EL (cell line): ENCODE results near the gene DBN1.

Experiments used
- DNase-seq: peaks from one replicate; pipeline ENCODE4 v3.0.0-alpha.2; 2016

The DBN1 gene

DNA sequence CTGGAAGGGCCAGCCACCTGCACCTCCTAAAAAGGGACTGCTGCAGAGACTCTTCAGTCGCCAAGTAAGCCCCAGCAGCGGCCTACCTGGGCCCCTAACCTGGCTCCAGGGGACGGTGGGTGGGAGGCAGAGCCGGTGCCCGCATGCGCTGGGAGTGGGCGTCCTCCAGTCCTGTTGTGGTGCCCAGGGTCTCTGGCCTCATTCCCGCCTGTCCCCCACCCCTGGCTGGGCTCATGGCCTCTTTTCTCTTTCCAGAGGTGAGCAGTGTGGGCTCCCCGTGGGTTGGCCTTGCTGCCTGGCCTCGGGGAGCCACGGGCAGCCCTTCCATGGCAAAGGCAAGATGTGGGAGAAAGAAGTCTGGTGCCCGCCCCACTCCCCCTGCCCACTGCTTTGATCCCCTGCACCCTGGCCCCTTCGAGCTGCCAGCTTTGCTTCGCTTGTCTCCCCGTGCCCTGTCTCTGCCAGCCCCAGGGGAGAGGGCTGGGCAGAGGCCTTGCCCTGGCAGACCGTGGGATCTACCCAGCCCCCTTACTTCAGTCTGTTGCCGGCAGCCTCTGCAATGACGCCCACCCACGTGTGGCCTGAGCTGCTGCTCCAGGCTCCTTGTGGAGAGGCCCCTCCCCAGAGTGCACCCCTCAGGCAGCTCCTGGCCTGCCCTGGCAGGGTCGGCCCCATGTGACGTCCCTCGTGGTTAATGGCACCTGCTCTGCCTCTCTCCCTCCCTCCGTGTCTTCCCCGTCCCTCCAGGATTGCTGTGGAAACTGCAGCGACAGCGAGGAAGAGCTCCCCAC is 32.2 kb downstream of the DBN1 start:
- DNase-seq, result no peak

DNA sequence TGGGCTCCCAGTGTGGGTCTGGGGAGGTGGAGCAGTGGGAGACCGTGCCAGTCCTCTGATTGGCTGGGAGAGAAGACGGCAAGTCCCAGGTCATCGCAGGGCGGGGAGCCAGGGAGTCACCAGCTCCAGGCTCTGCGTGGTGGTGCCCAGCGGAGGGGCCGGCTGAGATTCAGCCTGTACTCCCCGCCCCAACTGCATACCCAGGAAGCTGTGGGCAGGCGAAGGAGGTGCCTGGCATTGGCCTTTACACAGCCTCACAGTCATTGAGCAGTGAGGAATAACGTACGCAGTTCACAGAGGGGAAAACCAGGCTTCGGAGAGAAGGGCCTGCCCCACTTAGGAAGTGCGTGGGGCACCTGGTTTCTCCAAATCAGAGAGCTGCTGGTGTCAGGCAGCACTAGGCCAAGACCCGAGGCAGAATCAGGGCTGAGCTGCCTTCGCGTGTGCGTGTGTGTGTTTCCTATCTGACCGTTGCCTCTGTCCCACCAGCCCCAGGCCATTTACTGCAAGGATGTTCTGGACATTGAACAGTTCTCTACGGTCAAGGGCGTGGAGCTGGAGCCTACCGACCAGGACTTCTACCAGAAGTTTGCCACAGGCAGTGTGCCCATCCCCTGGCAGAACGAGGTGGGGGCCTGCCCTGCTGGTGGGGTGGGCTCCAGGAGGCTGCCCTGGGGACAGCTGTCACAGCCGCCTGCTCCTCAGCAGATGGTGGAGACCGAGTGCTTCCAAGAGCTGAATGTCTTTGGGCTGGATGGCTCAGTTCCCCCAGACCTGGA is 33.0 kb downstream of the DBN1 start:
- no peak for DNase-seq

DNA sequence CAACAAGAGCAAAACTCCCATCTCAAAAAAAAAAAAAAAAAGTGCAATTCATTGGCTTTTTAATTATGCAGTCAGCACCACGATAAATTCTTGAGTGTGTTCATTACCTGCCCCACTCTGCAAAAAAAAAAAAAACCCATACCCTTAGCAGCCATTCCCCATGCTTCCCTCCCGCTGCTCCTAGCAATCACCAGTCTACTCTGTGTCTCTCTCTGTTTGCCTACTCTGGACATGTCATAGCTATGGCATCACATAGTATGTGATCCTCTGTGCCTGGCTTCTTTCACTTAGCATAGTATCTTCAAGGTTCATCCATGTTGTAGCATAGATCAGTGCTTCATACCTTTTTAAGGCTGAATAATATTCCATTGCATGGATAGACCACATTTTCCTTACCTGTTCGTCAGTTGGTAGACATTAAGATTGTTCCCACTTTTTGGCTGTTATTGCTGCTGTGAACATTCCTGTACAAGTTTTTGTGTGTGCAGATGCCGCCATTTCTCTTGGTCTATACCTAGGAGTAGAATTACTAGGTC is 33.8 kb downstream of the DBN1 start:
- no peak for DNase-seq

DNA sequence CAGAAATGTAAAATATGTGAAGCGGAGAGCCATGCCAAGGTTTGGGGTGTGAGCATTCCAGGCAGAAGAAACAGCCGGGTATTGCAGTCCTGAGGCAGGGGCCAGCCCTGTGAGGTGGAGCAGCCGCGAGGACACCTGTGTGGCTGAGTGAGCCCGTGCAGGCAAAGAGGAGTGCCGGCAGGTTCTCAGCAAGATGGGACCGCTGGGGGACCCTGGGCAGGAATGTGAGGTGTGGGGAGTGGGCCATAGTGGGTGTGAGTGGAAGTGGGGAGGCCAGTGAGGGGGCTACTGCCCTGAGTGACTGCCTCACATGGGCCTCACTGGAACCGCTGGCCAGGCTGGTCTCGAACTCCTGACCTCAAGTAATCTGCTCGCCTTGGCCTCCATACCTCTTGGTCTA is 35.0 kb downstream of the DBN1 start:
- no peak for DNase-seq

DNA sequence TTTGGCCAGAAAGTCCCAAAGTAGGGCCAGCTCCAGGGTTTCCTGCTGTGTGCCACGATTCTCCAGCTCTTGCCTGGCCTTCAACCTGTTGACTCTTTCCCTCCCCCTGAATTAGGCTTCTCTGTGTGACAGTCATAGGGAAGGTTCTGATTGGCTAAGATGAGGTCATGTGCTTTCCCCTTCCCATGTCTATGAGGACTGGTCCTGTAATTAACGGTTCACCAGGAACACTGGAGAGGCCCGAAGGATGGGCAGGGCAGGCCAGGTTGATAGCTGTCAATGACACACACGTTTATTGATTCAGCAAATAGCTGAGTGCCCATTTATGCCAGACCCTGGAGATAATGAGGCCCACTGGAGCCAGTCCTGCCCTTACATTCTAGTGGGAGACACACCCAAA is 35.8 kb downstream of the DBN1 start:
- DNase-seq, result no peak

DNA sequence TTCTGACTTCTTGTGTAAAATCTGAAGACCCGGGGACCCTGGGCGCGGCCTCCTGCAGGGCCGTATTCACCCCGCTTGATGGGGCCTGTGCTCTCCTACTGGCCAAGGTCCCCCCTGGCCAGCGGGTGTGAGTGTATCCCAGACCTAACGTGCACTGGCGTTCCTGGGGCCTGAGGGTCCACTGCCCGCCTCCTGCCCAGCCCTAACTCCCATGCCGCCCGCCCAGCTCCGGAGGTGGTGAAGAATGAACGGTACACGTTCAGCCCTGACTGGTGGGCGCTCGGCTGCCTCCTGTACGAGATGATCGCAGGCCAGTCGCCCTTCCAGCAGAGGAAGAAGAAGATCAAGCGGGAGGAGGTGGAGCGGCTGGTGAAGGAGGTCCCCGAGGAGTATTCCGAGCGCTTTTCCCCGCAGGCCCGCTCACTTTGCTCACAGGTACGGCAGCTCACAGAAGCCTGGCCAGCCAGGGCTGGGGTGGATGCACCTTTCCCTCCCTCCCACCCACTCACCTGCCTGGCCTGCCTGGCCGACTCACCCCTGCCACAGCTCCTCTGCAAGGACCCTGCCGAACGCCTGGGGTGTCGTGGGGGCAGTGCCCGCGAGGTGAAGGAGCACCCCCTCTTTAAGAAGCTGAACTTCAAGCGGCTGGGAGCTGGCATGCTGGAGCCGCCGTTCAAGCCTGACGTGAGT is 37.4 kb downstream of the DBN1 start:
- DNase-seq, result no peak

DNA sequence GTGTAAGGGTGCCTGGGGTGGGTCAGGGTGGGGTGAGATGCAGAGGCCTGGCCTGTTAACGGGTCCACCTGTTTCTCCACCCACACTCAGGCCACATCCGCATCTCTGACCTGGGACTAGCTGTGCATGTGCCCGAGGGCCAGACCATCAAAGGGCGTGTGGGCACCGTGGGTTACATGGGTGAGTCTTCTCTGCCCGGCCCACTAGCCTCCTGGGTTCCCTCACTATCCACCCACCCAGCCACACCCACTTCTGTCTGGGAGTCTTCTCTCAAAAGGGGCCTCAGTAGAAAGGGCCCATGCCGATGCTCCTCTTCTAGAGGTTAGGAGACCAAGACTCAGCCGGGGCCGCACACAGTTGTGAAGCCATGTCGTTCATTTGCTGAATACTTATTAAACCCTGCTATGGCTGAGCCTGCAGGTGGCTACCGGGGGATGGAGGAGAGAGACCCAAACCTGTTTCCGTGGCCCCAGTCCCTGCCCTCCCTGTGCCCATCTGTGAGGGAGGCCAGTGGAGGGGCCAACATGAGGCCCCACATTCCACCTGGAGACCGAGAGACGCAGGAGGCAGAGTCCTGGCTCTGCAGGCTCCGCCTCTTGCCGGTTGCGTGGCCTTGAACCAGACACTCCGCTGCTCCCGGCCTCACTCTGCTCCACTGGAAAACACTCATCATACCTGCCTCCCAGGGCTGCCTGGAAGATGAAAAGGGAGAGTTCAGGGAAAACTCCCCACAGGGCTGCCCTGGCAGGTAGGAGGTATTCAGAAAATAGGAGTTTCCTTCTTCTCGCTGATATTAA is 38.3 kb downstream of the DBN1 start:
- no peak for DNase-seq

DNA sequence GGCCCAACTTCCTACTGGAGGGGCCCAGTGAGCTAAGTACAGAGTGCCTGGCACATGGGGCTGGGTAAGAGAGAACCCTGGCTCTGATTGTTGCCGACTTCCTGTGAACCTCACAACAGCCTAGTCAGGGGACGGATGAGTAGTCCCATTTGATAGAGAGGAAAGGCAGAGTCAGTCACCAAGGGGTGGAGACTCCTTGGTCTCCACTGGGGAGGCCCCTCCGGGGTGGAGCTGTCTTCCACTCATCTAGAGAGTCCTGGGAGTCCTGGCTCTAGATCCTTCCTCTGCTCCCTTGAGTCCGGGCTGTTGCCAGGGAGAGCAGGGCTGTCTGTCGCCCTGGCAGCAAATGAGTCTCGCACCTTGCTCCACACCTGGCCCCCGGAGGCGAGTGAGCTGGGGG is 39.0 kb downstream of the DBN1 start:
- no peak for DNase-seq

DNA sequence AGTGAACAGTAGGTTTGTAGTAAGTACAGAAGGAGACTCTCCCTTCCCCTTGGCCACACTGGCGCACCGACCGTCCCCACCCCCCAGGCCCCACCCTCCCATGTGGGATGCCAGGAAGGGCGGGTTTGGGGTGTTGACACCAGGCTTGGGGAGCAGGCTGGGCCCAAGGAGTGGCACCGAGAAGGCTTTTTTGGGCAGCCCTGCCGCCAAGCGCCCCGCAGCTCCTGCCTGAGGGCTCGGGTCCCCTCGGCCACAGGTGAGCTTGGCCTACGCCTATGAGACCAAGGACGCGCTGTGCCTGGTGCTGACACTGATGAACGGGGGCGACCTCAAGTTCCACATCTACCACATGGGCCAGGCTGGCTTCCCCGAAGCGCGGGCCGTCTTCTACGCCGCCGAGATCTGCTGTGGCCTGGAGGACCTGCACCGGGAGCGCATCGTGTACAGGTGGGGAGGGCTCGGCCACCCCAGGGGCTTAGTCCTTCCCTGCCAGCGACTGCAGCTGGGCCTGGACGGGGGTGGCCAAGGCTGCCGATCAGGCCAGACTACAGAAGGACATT is 39.7 kb downstream of the DBN1 start:
- DNase-seq, result no peak

DNA sequence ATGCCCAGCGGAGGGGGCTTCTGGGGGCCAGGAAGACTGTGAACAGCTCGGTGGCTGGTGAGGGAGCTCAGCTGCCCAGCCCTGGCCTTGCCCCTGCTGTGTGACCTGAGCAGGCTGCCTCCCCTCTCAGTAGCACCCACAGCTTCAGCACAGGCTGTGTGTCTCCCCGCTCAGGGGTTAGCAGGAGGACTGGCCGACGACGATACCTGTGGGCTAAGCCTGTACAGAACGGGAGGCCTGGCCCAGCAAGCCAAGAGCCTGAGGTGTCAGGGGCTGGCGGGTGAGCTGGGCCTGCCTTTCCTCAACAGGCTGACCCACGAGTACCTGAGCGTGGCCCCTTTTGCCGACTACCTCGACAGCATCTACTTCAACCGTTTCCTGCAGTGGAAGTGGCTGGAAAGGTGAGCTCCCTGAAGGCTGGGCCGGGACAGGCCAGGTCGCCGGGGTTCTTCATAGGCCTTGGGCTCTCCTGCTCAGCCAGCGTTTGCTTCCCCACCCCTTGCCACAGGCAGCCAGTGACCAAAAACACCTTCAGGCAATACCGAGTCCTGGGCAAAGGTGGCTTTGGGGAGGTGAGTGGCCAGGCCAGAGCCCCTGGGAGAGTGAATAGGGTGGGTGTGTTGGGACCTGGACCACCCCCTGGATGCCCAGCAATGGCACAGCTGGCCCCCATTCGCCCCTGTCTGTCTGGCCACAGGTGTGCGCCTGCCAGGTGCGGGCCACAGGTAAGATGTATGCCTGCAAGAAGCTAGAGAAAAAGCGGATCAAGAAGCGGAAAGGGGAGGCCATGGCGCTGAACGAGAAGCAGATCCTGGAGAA is 40.4 kb downstream of the DBN1 start:
- no peak for DNase-seq

DNA sequence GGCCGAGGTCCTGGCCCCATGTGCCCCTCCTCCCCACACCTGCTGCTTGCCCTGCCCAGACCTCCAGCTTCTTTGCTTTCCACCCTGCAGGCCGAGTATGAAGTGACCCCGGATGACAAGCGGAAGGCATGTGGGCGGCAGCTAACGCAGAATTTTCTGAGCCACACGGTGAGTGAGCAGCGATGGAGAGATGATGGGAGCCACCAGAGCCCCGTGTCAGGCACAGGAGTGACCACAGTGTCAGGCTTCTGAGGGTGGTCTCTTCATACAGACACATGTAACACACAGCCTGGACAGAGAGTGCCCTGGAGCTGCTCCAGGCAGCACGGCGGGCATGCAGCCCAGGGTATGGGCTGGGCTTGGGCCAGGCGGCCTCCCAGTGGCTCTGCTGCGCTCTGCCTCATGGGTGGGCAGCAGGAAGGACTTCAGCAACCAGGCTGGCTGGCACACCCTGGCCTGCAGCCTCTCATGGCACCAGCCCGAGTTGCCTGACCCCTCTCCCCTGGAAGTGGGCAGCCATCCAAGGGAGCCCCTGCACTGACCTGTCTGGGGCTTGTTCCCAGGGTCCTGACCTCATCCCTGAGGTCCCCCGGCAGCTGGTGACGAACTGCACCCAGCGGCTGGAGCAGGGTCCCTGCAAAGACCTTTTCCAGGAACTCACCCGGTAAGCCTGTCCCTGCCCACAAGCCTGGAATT is 41.1 kb downstream of the DBN1 start:
- DNase-seq, result no peak

DNA sequence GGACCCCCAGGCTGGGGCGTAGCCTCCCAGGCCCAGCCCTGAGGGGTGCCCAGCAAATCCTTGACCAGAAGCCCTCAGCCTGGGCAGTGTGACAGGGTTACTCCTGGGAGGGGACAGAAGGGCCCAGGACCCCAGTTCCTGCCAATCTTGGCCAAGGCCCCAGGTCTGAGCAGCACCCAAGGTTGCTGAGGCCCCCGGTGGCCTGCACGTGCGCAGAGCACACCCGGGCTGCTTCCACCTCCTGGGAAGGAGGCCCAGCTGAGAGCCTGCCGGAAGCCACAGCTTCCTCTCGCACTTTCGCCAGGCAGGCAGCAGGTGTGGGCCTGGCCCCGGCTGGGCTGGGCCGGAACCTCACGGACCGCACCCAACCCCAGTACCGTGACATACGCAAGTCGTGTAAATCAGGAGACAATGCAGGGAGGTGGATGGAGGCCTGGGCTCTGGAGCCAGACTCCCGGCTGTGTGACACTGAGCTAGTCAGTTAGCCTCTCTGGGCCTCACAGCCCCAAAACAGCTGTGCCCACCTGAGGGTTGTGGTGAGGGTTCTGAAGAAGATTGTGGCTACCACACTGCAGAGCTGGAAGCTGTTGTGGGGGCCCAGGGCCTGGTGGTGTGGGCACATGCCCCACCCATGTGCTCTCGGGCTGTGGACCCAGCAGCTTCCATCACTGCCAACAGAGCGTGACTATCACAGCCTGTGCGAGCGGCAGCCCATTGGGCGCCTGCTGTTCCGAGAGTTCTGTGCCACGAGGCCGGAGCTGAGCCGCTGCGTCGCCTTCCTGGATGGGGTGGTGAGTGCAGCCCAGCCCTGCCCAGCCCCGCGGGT is 41.9 kb downstream of the DBN1 start:
- DNase-seq, result no peak

DNA sequence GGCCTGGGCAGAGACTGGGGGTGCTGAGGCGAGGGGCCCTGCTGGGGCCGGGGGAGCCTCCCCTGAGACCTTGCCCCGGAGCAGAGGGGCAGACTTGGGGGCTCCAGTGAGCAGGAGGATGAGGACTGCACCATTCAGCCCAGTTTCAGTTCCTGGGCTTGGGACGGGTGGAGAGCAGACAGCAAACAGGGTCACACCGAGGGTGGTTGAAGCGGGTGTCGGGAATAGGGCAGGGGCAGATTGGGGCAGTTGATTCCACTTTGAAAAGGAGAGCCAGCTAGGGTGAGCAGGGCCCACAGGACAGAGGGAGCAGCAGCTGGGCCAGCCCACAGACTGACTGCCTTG is 42.5 kb downstream of the DBN1 start:
- DNase-seq, result no peak

DNA sequence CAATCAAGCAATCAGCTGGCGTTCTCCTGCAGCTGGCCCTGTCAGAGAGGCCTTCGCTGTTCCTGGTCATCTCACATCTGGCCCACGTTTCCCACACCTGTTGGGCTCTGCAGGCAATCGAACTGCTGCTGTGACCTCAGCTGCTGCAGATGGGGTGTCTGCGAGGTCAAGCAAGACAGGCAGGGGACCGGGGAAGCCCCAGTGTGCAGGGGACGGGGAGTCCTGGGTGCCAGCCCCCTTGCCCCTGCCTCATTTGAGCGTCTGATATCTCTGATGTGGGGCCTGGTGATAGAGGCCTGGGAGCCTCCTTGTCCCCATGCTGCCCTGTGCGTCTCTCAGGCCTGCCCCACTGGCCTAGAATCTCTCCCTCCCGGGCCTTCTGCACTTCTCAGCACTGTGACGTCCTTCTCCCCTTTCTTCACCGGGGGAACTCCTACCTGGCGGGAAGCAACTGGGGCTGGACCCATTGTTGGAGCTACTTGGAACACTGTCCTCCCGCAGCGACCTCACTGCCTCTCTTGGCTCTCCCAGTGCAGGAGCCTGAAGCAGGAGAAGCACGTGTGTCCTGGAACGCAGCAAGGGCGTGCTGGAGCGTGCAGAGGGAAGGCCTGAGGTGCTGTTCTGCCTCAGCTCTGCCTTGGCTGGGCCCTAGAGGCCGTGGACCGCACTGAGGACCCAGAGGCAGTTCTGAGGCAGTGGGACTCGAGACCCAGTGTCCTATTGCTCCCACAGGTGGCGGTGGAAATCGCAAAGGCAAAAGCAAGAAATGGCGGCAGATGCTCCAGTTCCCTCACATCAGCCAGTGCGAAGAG is 43.1 kb downstream of the DBN1 start:
- no peak for DNase-seq

DNA sequence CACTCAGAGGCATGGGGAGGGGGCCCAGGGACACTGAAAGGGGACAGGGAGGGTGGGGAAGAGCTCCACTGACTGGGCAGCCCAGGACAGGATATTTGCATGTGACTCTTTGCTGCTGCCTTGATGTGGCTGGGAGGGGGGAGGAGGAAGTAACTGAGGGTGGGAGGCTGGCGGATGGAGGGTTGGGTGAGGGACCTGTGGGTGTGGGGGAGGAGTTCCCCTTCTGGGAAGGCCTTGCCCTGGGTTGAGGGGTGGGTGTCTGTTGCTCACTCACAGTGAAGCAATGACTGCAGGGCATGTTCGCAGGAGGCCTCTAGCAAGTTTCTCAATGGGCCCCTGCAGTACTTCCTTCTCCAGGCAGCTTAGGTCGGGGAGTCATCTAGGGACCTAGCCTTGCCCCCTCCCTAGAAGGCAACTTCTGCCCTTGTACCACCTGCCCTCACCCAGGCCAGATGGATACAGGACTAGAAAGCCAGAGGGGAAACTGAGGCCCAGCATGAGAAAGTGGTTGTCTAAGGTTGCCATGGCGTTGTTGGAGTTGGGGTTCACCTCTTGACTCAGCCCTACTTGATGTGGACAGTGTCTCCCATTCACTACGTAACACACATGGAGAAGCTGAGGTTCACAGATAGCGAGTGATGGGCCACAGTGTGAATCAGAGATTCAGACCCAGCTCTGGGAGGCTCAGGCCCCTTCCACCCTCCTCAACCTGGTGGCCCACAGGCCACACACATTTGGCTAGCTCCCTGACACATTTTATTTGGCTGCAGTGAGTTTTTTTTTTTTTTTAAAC is 44.0 kb downstream of the DBN1 start:
- DNase-seq, result no peak

DNA sequence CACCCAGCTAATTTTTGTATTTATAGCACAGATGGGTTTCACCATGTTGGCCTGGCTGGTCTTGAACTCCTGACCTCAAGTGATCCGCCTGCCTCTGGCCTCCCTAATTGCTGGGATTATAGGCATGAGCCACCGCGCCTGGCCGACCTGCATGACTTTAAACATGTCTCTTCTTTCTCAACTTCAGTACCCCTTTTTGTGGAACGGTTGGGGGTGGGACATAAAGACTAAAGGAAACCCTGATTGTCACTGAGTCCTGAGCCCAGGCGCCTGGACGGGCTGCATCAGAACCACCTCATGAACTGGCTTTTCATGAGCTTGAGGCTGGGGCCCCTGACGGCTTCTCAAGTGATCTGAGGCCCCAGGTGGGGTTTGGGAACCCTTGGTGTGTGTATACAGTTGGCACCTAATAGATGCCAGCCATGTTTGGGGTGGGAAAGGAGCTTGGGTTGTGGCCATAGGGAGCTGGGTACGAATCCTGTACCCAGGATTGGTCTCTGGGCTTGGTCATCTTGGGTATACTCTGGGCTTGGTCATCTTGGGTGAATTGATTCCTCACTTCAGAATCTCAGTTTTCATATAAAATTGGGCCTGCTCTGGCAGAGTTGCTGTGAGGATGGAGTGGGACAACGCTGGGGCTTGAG is 44.7 kb downstream of the DBN1 start:
- DNase-seq, result no peak

DNA sequence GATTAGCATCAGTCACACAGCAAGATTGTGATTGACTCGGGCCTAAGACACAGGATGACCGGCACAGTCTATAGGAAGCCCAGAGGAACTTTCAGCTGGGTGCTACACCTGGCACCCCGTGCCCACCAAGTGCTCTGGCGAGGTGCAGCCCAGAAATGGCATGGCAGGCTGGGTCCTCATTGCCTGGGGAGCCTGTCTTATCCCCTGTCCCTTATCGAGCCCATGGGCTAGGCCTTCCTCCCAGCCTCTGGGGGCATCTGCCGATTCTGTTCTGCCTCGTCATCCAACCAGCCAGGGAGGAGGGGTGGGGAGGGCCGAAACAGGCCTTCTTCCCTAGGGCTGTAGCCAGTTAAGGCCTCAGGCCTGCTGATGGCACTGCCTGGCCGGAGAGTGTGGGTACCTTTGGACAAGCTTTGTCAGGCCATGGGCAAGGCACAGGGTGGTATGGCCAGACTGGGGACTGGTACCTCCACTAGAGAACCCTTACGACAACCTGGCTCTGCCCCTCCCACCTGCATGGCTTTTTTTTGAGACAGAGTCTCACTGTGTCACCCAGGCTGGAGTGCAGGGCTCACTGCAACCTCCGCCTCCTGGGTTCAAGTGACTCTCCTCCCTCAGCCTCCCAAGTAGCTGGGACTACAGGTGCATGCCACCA is 45.4 kb downstream of the DBN1 start:
- no peak for DNase-seq
